ENCODE results near the gene KCTD20.

KCTD20 gene

DNA sequence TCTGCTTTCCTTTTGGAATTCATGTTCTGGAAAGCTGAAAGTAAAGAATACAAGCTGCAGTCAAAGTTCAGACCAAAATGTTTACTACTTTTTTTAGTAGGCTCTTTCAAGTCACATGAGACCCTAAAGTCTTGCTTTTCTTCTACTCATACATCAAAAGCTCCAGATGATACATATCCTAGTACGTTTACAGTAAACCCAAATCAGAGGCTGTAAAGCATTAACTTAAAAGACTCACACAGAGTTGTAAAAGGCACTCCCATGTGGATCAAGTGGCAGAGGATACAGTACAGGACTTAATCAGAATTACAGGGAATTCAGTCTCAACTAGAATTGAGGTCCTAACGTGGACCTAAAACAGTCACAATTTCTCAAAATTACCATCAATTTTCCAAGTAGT lies 63.8 kb downstream of the KCTD20 start:
- no peak for DNase-seq
- H3K9me3 ChIP-seq (replicated peaks; ENCODE audit: insufficient read depth, low read length) = no peaks in the 10 kb centered on the region
- H3K9ac ChIP-seq (ENCODE audit: low read length) = no peak overlapping the region
- TF ChIP-seq EZH2phosphoT487 (IDR thresholded peaks at IDR 0.05; ENCODE audit: low read length) (no peak), EZH2 (optimal IDR thresholded peaks at IDR 0.05; ENCODE audit: low read depth, low read length) (no peak)
- TF ChIP-seq, protein P1, sequence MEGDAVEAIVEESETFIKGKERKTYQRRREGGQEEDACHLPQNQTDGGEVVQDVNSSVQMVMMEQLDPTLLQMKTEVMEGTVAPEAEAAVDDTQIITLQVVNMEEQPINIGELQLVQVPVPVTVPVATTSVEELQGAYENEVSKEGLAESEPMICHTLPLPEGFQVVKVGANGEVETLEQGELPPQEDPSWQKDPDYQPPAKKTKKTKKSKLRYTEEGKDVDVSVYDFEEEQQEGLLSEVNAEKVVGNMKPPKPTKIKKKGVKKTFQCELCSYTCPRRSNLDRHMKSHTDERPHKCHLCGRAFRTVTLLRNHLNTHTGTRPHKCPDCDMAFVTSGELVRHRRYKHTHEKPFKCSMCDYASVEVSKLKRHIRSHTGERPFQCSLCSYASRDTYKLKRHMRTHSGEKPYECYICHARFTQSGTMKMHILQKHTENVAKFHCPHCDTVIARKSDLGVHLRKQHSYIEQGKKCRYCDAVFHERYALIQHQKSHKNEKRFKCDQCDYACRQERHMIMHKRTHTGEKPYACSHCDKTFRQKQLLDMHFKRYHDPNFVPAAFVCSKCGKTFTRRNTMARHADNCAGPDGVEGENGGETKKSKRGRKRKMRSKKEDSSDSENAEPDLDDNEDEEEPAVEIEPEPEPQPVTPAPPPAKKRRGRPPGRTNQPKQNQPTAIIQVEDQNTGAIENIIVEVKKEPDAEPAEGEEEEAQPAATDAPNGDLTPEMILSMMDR (IDR thresholded peaks at IDR 0.05; ENCODE audit: low read length) = no peak
- no peaks in the 10 kb centered on the region for H3K9me2 ChIP-seq (replicated peaks; ENCODE audit: insufficient read depth, low read length)
- no peaks in the 10 kb centered on the region for H3K36me3 ChIP-seq (replicated peaks; ENCODE audit: insufficient read depth, low read length)
- H3F3A ChIP-seq (ENCODE audit: insufficient read depth, low read length) = no peaks in the 10 kb centered on the region
- no peaks in the 10 kb centered on the region for H3K27me3 ChIP-seq (replicated peaks; ENCODE audit: insufficient read depth, low read length)
- 0 out of 2 replicates have a peak, but pooled peaks cover 5% of the 10 kb centered on the region for H3K4me1 ChIP-seq (ENCODE audit: low read length)
- no peak overlapping the region for H3K4me3 ChIP-seq (ENCODE audit: low read length)
- no peak overlapping the region for H2AFZ ChIP-seq (ENCODE audit: low read length)
- no peaks in the 10 kb centered on the region for H4K20me1 ChIP-seq (ENCODE audit: insufficient read depth, low read length)
- no peak overlapping the region for H3K27ac ChIP-seq (ENCODE audit: low read length)
- H3K4me2 ChIP-seq (ENCODE audit: low read depth, low read length) = no peak overlapping the region
- H3K79me2 ChIP-seq (ENCODE audit: low read length) = no peaks in the 10 kb centered on the region

DNA sequence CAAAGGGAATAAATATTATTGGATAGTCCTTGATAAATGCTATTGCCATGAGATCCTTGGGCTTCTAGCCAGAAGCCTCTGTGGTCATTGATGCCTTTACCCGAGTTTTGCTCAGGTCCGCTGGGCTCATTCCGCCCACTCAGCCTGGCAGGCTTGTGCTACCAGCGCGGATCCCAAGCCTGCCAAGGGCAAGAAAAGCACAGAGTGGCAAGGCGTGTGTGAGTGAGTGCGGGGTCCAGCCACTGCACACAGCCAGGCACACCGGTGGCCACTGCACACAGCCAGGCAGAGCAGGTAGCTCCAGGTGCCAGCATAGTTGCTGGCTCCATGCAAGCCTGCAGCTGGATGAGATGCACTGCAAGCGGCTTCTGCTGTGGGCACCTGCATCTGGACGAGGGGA lies 65.7 kb downstream of the KCTD20 start:
- Histone ChIP-seq H3K9me2 (replicated peaks; ENCODE audit: insufficient read depth, low read length) (no peaks in the 10 kb centered on the region), H3K4me1 (ENCODE audit: low read length) (0 out of 2 replicates have a peak, but pooled peaks cover 5% of the 10 kb centered on the region), H3K4me3 (ENCODE audit: low read length) (no peak overlapping the region), H3K9me3 (replicated peaks; ENCODE audit: insufficient read depth, low read length) (no peaks in the 10 kb centered on the region), H3F3A (ENCODE audit: insufficient read depth, low read length) (no peaks in the 10 kb centered on the region), H4K20me1 (ENCODE audit: insufficient read depth, low read length) (no peaks in the 10 kb centered on the region), H3K9ac (ENCODE audit: low read length) (no peak overlapping the region), H3K27me3 (replicated peaks; ENCODE audit: insufficient read depth, low read length) (no peaks in the 10 kb centered on the region), H3K79me2 (ENCODE audit: low read length) (no peaks in the 10 kb centered on the region), H3K27ac (ENCODE audit: low read length) (no peak overlapping the region), H2AFZ (ENCODE audit: low read length) (no peak overlapping the region), H3K4me2 (ENCODE audit: low read depth, low read length) (no peak overlapping the region), H3K36me3 (replicated peaks; ENCODE audit: insufficient read depth, low read length) (no peaks in the 10 kb centered on the region)
- no peak for TF ChIP-seq EZH2phosphoT487 (IDR thresholded peaks at IDR 0.05; ENCODE audit: low read length)
- TF ChIP-seq, protein P1 (IDR thresholded peaks at IDR 0.05; ENCODE audit: low read length) = no peak
- TF ChIP-seq EZH2 (optimal IDR thresholded peaks at IDR 0.05; ENCODE audit: low read depth, low read length) = no peak
- no peak for DNase-seq

DNA sequence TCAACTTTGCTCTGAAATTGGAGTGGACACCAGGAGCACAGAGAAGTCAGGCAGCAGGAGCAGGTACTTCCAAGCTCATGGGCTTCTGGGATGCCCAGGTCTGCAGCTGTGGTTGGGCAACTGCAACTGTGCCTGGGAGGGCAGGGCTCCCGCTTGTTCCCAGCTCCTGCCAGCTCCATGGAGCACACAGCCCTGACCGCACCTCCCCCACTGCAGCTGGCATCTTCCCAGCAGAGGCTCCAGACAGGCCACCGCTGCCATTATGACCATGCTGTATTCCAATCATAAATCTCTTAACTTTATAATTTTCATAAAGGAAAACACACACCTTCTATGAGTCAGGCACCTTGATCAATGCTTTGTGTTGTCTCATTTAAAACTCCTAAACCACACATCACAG lies 67.6 kb downstream of the KCTD20 start:
- Histone ChIP-seq H3K4me3 (ENCODE audit: low read length) (no peak overlapping the region), H3K79me2 (ENCODE audit: low read length) (0 out of 2 replicates have a peak, but pooled peaks cover 5% of the 10 kb centered on the region), H3K9me3 (replicated peaks; ENCODE audit: insufficient read depth, low read length) (no peaks in the 10 kb centered on the region), H3F3A (ENCODE audit: insufficient read depth, low read length) (peaks cover 11% of the 10 kb centered on the region), H3K27ac (ENCODE audit: low read length) (no peak overlapping the region), H3K9me2 (replicated peaks; ENCODE audit: insufficient read depth, low read length) (no peaks in the 10 kb centered on the region), H3K36me3 (replicated peaks; ENCODE audit: insufficient read depth, low read length) (no peaks in the 10 kb centered on the region), H4K20me1 (ENCODE audit: insufficient read depth, low read length) (no peaks in the 10 kb centered on the region), H3K9ac (ENCODE audit: low read length) (no peak overlapping the region), H3K27me3 (replicated peaks; ENCODE audit: insufficient read depth, low read length) (no peaks in the 10 kb centered on the region), H3K4me2 (ENCODE audit: low read depth, low read length) (no peak overlapping the region), H2AFZ (ENCODE audit: low read length) (no peak overlapping the region), H3K4me1 (ENCODE audit: low read length) (peaks cover 18% of the 10 kb centered on the region)
- TF ChIP-seq EZH2 (optimal IDR thresholded peaks at IDR 0.05; ENCODE audit: low read depth, low read length) = no peak
- no peak for DNase-seq

DNA sequence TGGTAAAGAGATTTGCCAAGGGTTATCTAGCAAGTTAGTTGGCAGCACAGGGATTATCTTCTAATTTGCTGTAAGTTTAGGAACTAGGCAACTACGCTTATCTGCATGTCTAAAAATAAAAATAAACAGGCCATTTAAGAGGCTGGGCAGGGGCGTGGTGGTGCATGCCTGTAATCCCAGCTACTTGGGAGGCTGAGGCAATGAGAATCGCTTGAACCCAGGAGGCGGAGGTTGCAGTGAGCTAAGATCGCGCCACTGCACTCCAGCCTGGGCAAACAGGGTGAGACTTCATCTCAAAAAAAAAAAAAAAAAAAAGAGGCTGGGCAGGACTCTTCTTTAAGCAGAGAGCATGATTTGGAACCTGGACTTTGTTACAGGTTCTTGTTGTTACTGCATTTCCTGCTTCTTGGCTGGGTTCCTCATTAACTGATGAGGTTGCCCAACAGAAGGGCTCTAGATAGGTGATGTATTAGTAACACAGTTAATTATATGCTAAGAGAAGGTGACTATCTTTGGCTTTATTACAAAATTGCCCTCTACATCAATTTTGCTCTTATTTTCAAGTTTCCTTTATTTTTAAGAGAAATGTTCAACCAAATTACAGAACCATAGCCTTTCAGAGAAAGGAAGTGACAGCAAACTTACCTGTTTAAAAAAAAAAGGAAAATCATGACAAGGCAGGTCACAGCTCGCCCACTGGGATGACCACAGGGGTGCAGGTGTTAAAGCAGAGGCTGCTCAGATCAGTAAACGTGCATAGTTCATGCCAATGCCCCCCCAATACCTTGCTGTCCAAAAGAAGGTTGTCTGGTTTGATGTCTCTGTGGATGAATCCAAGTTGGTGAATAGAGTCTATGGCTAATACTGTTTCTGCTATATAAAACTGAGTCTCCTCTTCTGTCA lies 72.0 kb downstream of the KCTD20 start:
- Histone ChIP-seq H3K27me3 (replicated peaks; ENCODE audit: insufficient read depth, low read length) (no peaks in the 10 kb centered on the region), H3K36me3 (replicated peaks; ENCODE audit: insufficient read depth, low read length) (no peaks in the 10 kb centered on the region), H3F3A (ENCODE audit: insufficient read depth, low read length) (peaks cover 47% of the 10 kb centered on the region), H3K4me1 (ENCODE audit: low read length) (peaks cover 53% of the 10 kb centered on the region), H4K20me1 (ENCODE audit: insufficient read depth, low read length) (no peaks in the 10 kb centered on the region), H3K4me3 (ENCODE audit: low read length) (no peak overlapping the region), H2AFZ (ENCODE audit: low read length) (no peak overlapping the region), H3K9me3 (replicated peaks; ENCODE audit: insufficient read depth, low read length) (no peaks in the 10 kb centered on the region), H3K9ac (ENCODE audit: low read length) (no peak overlapping the region), H3K9me2 (replicated peaks; ENCODE audit: insufficient read depth, low read length) (no peaks in the 10 kb centered on the region), H3K27ac (ENCODE audit: low read length) (peak overlapping the region; percentile 82; the same call in 1 of the 2 replicates), H3K4me2 (ENCODE audit: low read depth, low read length) (peak overlapping the region; percentile 87), H3K79me2 (ENCODE audit: low read length) (peaks cover 11% of the 10 kb centered on the region; the same call in 1 of the 2 replicates)
- TF ChIP-seq, protein P1 (IDR thresholded peaks at IDR 0.05; ENCODE audit: low read length) = no peak
- TF ChIP-seq EZH2phosphoT487 (IDR thresholded peaks at IDR 0.05; ENCODE audit: low read length) (no peak), EZH2 (optimal IDR thresholded peaks at IDR 0.05; ENCODE audit: low read depth, low read length) (no peak)
- DNase-seq = peak; percentile 73

Measured in MM.1S (cell line).